ENCODE results near the gene TMEM108.
"Not testable (repeated sequence)": the region's sequence is repeated elsewhere in the genome, so short reads cannot be mapped to it uniquely, and the experiment has no call there.

TMEM108 gene

DNA sequence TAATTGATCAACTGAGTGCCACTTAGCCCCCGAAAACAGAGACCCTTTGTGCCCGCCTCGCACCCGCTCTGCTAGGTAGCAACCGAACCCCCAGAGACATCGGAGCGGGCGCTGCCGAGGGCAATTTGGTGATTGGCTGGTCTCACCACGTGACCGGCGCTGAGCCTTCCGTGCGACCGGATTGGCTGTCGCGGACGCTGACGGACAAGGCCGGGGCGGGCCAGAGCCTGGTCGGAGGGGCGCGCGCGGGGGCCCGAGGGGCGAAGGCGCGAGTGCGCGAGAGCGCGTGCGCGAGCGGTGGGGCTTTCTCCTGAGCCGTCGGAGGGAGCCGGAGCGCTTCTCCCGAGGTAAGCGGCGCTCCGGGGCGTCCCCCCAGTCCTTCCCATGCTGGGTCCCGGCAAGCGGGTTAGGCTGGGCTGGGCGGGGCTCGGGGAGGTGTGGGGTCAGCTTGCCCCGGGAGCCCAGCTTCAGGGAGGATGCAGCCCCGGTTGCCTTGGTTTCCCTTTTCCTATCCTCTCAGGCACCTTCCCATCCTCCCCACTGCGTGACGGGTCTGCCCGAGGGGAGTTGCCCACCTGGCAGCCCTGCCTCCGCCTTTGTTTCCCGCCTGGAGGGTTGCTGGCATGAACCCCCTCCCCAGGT is at the start of gene TMEM108:
Gene TMEM108, plus strand, starts transcription at position 303 of the 642 bp plus-strand sequence.
- DNase-seq, result peak; percentile 2 to 23

DNA sequence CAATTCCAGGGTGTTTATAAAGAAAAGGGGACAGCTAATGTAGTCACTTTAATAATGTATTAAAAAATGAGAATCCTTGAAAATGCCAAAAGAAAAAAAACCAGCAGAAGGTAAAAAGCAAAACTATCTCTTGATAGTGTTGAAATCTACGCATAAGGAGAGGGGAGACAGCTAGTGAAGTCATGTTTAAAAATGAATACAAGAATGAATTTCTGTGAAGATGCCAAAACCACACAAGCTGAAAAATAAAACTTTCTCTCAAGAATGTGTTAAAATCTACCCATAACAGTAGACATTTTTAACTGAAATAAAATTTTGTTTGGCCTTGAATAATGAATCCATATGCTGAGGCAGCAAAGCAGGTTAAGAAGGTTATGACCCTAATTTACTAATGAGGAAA is 42.2 kb upstream of the TMEM108 start:
- no peak for DNase-seq

DNA sequence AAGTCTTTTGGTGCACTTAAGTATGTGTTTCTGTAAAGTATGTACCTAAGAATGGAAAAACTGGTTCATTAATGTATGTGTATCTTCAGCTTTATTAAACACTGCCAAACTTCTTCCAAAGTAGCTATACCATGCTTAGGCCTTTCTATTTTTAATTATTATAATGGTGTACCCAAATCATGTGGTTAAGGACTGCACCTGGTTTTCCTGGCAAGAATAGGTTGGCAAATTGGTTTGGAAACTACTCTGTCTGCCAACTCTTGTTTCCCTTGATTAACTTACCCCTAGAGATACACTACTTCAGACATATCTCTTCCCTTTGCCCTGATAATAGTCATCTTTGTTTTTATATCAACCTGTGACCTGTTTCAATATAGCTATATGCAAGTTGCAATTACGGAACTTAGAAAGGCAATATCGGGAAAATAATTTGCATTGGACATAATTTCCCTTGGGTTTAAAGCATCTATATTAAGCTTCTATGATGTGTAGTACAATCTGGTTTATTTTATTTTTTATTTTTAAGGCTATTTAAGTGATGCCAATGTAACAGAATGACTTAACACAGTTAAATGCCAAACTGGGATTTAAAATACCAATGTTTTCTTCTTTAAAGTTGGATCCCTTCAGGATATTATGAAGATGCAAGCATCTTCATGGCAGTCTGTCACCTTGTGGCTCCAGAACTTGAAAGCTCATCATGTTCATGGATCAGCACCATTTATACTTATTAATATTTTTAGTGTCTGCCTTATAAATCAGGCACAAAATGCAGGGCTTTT is 40.6 kb upstream of the TMEM108 start:
- no peak for DNase-seq

DNA sequence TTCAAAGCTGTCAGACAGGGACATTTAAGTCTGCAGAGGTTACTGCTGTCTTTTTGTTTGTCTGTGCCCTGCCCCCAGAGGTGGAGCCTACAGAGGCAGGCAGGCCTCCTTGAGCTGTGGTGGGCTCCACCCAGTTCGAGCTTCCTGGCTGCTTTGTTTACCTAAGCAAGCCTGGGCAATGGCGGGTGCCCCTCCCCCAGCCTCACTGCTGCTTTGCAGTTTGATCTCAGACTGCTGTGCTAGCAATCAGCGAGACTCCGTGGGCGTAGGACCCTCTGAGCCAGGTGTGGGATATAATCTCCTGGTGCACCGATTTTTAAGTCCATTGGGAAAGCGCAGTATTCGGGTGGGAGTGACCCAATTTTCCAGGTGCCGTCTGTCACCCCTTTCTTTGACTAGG is 33.2 kb upstream of the TMEM108 start:
- DNase-seq, result not testable (repeated sequence)

DNA sequence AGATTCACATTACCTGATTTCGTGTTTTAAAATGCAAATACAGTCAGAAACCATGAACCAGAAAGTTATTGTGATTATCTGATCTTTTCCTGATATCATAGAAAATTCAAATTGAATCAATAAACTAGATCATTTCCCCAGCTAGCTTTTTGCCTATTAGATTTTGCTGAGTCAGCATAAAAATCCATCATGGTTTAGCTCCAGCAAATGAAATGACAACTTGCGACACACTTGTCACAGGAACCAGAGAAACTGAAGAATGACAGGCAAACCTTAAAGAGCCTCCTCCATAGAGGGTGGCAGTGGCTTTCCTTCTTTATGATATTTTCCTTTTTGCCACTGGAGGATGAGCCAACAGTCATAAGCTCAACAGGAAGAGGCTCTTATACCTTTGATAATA is 30.6 kb upstream of the TMEM108 start:
- DNase-seq, result no peak

DNA sequence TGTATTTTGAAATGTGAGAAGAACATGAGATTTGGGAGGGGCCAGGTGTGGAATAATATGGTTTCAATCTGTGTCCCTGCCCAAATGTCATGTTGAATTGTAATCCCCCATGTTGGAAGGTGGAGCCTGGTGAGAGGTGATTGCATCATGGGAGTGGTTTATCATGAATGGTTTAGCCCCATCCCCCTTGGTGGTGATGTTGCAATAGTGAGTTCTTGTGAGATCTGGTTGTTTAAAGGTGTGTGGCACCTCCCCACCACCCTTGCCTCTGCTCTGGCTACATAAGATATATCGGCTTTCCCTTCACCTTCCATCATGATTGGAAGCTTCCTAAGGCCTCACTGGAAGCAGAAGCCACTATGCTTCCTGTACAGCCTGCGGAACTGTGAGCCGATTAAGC is 23.9 kb upstream of the TMEM108 start:
- no peak for DNase-seq

DNA sequence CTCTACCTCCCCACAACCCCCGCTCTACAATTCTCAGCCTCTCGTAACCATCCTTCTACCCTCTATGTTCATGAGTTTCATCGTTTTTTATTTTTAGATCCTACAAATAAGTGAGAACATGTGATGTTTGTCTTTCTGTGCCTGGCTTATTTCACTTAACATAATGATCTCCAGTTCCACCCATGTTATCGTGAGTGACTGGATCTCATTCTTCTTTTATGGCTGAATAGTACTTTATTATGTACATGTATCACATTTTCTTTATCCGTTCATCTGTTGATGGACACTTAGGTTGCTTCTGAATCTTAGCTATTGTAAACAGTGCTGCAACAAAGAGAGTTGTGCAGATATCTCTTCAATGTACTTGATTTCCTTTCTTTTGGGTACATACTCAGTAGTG is 22.6 kb upstream of the TMEM108 start:
- DNase-seq, result not testable (repeated sequence)

DNA sequence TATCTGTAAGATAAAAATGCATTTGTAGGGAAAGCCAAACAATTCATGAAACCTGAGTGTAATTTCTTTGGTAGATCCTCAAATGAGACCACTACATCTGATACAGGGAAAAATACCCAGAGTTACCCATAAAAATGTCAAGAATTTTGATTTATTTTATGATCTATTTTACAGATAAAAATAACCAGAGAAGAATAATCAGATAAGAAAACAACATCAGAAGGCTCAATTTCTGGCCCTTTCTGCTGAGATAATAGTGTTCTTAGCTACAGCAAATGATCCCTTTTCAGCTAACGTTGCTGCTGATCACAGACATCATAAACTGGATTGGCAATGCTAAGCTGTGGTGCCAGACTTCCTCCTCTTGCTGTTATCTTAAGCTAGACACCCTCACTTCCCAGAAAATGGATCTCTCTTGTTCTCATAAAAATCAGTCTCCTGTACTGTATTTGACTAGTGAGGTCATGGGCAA is 21.3 kb upstream of the TMEM108 start:
- DNase-seq, result no peak

DNA sequence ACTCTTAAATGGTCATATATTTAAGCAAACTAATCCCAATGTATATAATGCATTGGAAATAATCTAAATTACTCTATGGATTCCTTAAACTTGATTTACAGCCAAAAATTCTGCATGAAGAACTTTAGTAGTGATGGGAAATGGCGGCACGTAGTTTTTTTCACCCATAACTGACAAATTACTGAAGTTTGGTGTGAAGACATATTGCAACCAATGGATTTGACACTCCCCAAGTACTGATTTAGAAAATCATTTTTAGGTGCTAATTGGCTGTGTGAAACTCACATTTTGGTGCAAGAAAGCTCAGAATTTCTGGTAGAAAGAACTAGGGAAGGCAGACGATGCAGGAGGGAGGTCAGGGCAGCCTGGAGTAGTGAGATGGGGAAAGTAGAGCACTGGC is 19.3 kb upstream of the TMEM108 start:
- no peak for DNase-seq

DNA sequence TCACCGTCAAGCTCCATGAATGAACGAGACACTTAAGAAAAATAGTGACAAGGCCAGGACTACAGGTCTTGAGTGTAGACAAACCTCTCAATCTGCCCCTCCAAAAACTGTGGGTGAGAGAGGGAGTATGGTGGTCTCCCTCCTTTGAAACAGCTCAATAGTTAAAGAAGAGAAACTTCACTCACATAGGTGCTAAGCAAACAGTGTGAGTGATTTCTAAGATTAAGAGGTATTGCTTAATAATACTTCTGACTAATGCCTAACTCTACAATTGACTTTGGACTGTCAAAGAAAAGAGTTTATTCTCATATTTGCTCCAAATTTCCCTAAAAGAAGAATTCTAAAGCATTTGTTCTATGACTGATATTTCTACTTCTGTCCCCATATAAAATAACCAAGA is 17.0 kb upstream of the TMEM108 start:
- no peak for DNase-seq

DNA sequence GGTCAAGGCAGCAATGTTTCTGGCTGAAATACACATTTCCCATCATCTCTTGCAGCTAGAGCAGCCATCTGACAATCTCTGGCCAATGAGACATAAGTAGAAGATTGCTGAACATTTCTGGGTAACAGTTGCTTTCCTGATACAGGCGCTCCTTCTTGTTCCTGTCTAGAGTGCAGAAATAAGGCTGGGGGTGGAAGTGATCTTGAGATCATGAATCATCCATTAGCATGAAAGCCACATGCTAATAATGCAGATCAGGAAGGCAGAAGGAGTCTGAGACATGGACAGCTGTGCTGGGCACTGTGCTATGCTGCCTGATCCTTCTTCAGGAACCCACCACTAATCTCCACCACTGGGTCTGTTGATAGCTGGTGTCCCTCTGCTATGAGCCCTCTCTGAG is 14.8 kb upstream of the TMEM108 start:
- no peak for DNase-seq

DNA sequence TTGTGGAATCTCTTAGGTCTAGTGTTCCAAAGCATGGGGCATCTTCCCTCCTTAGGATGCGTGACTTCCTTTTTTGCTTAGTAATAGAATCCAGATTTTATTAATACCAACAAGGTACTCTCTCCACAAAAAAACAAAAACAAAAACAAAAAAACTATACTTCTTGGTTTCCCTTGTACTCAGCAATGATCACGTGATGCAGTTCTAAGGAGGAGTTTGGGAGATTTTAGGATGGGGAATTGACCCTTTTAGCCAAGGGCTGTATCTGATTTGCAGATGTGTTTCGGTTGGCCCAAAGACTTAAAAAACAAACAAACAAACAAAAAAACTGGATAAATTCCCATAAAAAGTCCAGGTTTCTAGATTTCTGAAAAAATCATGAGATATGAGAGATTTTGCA is 12.6 kb upstream of the TMEM108 start:
- DNase-seq, result no peak

DNA sequence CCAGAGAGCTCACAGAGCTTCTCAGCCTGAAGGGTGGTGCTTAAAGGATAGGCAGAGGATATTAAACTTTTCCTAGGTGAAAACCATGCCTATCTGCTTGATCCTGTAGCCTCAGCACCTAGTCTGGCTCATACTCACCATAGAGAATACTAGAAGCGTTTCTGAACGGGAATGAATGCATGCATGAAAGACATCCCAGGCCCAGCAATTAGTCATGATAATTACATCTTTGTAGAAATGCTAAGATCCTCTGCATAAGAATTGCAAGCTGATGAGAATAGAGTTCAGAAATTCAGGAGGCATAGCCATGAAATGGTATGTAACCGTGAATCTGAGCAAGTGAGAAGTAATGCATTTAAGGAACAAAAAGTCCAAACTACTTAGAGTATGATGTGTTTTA is 5.9 kb upstream of the TMEM108 start:
- no peak for DNase-seq

DNA sequence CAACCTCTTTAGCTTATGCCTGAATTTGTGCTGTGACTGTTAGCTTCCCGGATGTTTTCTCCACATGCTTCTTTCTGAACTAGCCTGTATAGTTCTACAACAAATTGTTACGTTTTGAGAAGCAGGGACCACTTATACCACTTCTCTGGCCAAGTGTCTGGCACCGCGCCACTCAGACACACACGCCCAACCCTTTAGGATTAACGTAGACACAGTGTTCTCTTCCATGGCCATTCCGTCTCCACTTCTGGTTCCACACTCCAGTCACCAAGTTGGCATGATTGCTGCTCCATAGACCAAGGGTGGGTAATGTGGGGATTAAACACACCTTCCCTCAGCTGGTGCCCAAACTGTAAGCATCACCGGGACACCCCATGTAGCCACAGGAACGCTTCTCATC is 755 bp upstream of the TMEM108 start:
- no peak for DNase-seq

DNA sequence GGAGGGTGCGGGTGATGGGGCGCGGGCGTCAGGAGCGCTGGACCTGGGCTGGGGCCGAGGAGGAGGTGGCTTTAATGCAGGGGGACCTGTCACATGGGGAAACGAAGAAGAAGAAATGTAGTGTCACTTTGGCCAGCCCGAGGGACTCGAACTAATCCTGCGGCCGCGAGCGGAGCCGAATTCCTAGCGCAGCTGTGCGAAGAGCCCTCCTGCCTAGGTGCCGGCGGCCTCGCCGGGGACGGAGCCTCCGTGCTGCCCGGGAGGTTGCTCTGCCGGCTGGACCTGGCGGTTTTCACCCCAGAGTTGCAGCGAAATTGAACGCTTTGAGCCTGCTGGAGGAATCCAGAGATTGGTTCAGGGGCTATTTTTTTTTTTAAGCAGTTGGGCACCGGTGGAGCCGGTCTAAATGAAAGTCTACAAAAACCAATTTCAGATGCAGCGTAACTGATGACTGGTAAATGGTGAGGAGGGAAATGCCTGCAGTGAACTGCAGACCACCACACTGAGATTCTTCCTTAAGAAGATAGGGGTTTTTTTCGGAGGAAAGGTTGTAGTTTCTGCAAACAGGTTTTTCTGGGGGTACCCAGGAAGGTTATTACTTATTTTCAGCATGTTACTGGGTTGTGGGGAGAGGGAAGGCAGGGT is 662 bp downstream of the TMEM108 start:
- DNase-seq, result no peak

DNA sequence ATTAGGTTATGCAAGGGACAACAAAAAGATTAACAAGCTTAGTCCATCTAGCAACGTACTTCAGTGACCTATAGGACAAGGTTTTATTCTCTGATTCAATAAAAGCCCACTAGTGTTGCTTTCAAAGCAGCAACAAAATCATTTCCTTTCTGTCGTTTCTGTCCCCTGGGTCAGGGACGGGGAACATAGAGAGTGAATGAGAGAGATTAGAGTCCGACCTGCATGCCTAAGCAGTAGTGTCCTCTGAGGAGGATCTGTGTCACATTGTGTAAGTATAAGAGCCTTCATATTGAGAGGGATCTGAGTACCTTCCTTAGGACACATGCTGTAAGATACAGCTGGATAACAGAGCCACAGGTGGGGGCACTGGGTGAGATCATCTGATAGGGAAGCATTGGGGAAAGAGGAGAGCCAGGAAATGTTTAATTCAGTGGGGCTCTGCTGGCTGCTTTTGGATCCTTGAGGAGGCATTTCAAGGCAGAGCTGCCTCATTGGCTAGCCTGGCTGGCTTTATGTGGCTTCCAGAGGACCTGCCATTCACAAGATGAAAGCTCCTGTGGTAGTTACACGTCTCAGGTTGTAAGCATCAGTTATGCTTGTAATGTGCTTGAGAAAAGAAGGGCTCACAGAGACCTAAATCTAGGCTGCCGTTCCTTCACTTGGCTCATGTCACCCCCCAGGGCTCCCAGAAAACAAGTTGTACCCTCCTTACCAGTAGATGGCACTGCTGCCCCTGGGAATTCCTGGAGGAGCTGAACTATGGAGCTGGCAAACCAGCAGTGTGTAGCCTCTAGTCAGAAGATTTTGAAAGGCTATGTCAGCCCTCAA is 2.7 kb downstream of the TMEM108 start:
- DNase-seq, result peak in 1 of 2 donors; percentile 3

DNA sequence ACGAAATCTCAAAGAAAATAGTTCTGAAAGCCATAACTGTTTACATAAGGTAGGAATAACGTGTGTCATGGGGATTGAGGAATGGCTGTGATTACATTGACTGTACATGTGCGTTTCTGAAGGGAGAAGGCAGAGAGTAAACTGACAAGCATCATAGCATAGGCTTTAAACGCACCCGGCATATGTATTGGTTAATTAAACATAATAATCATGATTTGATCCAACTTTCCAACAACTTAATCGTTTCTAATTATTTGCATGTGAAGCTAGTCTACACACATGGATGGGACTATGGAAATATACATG is 3.3 kb downstream of the TMEM108 start:
- DNase-seq, result no peak

DNA sequence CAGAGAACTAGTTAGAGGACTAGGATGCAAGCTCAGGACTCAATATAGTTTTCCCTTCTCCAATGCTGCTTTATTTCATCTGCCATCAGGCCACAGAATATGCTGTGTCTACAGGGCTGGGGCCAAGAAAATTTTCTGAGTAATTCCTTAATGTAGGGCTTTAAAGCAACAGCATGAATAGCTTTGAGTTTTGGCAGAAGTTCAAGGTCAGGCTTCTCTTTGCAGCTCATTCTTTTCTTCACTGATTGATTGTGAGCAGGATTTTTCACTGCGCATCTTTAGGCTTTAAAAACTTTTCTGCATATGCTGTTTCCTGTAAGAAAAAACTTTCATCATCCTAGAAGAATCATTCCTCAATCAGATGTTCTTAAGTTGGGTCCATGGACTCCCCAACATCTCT is 4.6 kb downstream of the TMEM108 start:
- no peak for DNase-seq

DNA sequence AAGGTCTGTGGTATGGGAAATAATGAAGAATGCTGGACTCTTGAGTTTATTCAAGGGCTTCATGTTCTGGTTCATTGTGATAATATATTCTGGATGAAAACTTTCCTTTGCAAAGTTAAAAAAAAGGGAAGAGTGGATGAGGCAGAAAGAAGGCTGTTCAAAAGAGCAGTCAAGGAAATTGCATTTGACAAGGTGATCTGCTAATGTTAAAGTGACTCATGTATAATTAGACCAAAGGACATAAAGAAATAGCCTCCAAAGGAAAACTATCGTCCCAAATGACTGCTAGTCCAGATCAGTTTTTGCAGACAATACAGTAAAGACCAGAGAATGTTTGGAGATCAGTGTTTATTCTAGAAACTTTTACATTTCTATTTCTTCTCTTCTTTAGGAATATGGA is 9.8 kb downstream of the TMEM108 start:
- DNase-seq, result no peak

DNA sequence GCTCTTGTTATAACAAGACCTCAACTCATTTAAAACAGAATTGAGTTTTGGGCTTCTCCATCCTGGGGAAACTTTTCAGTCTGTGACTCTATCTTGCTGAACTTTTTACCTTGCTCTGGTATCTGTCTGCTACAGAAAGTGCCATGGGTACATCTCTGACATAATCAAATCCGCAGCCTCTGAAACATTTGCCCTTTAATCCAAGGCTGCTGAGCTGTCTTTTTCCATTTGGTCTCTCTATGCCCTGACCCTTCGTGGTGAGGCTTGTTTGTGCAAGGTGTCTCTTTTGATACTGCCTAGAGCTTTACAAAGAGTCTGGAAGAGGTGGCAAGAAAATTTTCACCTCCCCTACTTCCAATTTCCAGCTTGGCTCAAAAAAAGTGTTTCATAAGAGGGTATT is 11.3 kb downstream of the TMEM108 start:
- no peak for DNase-seq

DNA sequence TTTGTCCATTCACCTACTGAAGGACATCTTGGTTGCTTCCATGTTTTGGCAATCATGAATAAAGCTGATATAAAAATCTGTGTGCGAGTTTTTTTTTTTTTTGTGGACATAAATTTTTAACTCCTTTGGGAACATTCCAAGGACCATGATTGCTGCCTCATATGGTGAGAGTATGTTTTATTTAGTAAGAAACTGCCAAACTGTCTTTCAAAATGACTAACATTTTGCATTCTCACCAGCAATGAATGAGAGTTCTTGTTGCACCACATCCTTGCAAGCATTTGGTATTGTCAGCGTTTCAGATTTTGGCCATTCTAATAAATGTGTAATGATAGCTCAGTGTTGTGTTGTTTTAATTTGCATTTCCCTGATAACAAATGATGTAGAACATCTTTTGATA is 12.7 kb downstream of the TMEM108 start:
- no peak for DNase-seq

DNA sequence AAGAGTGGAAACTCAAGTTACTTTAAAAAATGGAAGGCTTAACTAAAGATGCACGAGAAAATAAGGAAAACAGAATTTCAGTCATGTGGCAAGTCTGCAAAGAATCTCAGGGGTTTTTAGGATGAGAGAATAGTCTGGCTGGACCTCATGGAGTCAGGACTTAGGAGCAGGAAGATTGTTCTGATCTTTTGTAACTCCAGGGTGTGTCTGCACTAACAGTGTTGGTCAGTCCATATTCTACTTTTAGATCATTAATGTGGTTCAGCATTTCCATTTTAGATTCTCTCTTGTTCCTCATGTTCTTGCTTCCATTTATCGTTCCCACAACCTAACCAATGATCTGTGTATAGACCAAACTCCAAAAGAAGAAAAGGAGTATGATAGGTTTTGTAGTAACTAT is 15.3 kb downstream of the TMEM108 start:
- no peak for DNase-seq

DNA sequence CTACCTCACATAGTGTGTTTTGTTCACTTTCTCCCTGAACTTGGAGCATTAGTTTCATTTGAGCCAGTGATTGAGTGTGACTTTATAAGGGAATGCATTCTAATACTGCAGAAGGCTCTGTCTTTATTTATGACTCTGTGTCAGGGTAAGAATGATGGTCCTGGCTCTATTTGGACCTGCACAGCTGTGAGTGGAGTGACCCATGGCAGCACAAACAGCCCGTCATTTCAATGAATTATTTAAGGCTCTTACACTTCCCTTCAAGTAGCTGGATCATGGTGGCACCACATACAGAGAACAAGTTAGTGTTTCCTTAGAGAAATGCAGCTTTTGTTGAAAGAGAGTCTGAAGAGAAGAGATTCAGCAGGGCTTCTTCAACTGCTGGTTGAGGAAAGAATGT is 16.4 kb downstream of the TMEM108 start:
- DNase-seq, result no peak
